ENCODE data around the gene DHRS7B.

DNA sequence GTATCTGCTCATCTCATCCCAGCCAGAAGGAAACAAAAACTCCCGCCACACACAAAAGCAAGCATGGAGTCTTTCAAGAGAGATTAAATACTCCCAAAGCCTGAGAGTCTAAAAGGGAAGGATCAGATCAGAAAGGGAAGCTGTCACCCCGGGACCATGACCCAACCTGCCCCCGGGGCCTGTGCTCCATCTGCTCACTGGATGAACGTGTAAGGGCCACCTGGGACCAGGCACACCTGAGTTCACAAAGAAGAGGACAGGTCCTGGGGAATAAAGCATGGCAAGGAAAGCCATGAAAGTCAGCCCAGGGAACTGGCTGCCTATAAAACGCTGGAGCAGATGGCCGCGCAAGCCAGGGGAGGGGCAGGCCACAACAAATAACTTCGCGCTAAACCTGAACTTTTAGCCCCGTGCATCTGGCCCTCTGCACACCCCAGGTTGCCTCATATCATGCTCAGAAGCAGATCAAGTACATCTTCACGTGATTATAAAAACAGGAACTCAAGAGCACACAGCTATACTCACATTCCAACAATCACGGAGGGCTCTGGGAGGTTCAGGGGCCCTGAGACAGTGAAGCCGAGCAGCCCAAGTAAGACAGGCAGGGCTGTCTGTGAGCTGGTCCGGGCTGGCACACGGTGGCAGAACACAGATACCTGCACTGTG lies 83.8 kb downstream of the DHRS7B start:
- TF ChIP-seq, protein P1, sequence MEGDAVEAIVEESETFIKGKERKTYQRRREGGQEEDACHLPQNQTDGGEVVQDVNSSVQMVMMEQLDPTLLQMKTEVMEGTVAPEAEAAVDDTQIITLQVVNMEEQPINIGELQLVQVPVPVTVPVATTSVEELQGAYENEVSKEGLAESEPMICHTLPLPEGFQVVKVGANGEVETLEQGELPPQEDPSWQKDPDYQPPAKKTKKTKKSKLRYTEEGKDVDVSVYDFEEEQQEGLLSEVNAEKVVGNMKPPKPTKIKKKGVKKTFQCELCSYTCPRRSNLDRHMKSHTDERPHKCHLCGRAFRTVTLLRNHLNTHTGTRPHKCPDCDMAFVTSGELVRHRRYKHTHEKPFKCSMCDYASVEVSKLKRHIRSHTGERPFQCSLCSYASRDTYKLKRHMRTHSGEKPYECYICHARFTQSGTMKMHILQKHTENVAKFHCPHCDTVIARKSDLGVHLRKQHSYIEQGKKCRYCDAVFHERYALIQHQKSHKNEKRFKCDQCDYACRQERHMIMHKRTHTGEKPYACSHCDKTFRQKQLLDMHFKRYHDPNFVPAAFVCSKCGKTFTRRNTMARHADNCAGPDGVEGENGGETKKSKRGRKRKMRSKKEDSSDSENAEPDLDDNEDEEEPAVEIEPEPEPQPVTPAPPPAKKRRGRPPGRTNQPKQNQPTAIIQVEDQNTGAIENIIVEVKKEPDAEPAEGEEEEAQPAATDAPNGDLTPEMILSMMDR (IDR thresholded peaks at IDR 0.05), result no peak
- no peak for TF ChIP-seq POLR2AphosphoS5 (IDR thresholded peaks at IDR 0.05; ENCODE audit: insufficient read depth in 1 of 2, low read depth in 1 of 2)
